ENCODE measurements around the gene ROR2. TPM values are rescaled to one million over a fixed set of nuclear protein-coding genes. Genes with fewer than 3 reads are reported as not detected.

The ROR2 gene
- total and polyA plus RNA-seq, 10 donors, result 0.65 to 15.6 (median 6.0) TPM

DNA sequence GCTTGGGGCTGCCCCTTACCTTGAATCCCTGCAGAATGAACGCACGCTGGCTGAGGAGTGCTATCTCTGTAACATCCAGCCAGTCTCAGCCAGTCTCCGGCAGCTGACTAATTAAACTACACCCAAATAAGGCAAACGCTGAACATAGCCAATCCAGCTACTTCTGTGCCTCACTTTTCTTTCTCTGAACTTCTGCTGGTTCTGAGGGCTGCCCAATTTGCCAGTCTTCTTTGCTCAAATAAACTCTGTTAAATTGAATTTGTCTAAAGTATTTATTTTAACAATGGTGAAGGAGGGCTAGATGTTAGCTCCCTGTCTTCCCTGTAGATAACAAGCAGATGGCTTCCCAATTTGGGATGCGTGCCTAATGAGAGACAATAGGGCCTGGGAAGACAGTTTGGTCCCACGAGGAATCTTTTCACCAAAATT is 372.4 kb downstream of the ROR2 start:
- Histone ChIP-seq H3K4me1 (no peaks in the 10 kb centered on the region), H3K4me3 (no peak overlapping the region), H3K27me3 (replicated peaks in 1 of 7) (peaks cover 0 to 23% (median 0%) of the 10 kb centered on the region in 7 donors), H3K9me3 (no peaks in the 10 kb centered on the region), H3K36me3 (no peaks in the 10 kb centered on the region), H3K27ac (no peak overlapping the region)
- intact Hi-C loops (cut with DNase I; ENCODE audit: low total_unique reads), result no loop called here
- no peak for TF ChIP-seq POLR2AphosphoS5 (IDR thresholded peaks at IDR 0.05)
- TF ChIP-seq, protein P1, sequence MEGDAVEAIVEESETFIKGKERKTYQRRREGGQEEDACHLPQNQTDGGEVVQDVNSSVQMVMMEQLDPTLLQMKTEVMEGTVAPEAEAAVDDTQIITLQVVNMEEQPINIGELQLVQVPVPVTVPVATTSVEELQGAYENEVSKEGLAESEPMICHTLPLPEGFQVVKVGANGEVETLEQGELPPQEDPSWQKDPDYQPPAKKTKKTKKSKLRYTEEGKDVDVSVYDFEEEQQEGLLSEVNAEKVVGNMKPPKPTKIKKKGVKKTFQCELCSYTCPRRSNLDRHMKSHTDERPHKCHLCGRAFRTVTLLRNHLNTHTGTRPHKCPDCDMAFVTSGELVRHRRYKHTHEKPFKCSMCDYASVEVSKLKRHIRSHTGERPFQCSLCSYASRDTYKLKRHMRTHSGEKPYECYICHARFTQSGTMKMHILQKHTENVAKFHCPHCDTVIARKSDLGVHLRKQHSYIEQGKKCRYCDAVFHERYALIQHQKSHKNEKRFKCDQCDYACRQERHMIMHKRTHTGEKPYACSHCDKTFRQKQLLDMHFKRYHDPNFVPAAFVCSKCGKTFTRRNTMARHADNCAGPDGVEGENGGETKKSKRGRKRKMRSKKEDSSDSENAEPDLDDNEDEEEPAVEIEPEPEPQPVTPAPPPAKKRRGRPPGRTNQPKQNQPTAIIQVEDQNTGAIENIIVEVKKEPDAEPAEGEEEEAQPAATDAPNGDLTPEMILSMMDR (IDR thresholded peaks at IDR 0.05 in 8 of 11, conservative IDR thresholded peaks at IDR 0.05 in 3 of 11), result no peak
- no peak for TF ChIP-seq POLR2A (IDR thresholded peaks at IDR 0.05)
- 66 to 79% (median 74%) methylated on average over 6 of the region's 6 CpGs for WGBS, 5 donors
- no peak for DNase-seq

DNA sequence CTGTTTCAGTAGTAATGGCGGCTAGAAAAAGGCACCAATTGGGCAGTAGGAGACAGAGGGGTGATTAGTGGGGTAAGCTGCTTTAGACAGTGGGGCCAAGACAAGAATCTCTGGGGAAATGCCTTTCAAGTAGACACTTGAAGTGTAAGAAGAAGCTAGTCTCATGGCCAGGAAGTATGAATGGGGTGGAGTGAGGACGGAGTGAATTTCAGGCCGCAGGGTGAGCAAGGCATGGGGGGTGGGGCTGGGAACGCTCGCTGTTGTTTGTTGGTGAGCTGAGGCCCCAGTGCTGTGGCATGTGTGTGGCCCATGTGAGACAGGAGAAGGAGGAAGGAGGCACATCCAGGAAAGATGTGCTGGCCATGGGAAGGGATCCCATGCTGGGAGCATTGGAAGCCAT is 377.2 kb downstream of the ROR2 start:
- Histone ChIP-seq H3K27ac (no peak overlapping the region), H3K4me1 (no peaks in the 10 kb centered on the region), H3K9me3 (peaks cover 0 to 16% (median 0%) of the 10 kb centered on the region in 8 donors), H3K4me3 (no peak overlapping the region), H3K36me3 (no peaks in the 10 kb centered on the region), H3K27me3 (replicated peaks in 1 of 7) (peaks cover 0 to 25% (median 0%) of the 10 kb centered on the region in 7 donors)
- WGBS, 5 donors, result 84 to 94% (median 90%) methylated on average over 5 of the region's 5 CpGs
- intact Hi-C loops (cut with DNase I; ENCODE audit: low total_unique reads), result no loop called here
- no peak for TF ChIP-seq POLR2AphosphoS5 (IDR thresholded peaks at IDR 0.05)
- DNase-seq, result no peak

DNA sequence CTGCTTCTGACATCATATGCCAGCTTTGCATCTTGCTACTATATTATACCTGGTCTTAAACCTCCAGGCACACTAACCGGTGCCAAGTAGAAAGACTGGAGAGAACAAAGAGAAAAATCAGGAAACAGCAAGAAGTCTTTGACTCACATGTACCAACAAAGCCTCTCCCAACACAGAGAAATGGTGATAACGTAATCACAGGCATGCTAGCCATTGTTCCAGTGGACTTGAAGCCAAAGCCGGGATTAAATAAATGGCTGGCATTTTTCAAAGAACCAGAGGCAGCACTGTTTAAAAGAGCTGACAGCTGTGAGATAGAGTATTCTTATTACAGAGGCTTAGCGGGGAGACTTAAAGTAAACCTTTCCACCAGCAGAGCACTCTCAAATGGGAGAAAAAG is 378.0 kb downstream of the ROR2 start:
- intact Hi-C loops (cut with DNase I; ENCODE audit: low total_unique reads), result no loop called here
- DNase-seq, result no peak
- TF ChIP-seq, protein P1 (IDR thresholded peaks at IDR 0.05 in 8 of 11, conservative IDR thresholded peaks at IDR 0.05 in 3 of 11), result no peak
- TF ChIP-seq POLR2A (IDR thresholded peaks at IDR 0.05) (no peak), POLR2AphosphoS5 (IDR thresholded peaks at IDR 0.05) (no peak)
- WGBS, 5 donors, result 55 to 72% (median 65%) methylated on average over 4 of the region's 4 CpGs
- H3K9me3 ChIP-seq, result peaks cover 0 to 16% (median 0%) of the 10 kb centered on the region in 8 donors
- H3K4me3 ChIP-seq, result no peak overlapping the region
- no peak overlapping the region for H3K27ac ChIP-seq
- H3K36me3 ChIP-seq, result no peaks in the 10 kb centered on the region
- no peaks in the 10 kb centered on the region for H3K4me1 ChIP-seq
- peaks cover 0 to 25% (median 0%) of the 10 kb centered on the region in 7 donors for H3K27me3 ChIP-seq (replicated peaks in 1 of 7)

DNA sequence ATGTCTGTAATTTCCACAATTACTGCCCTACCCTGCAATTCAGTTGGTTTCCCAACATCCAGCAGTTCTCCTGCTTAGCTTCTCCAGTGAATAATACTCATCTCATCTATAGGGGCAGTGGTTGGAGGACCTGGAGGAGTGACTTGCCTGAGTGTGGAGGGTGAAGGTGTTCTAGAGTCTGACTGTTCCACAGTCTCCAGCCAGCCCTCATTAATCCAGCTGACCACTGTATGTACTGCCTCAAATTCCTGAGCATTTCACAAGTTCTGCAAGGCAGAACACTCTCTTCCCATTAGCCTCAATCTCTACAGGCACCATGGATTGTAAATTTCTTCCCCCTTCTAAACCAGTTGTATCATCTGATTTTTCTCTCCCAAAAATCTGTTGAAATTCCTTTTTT is 379.0 kb downstream of the ROR2 start:
- intact Hi-C loops (cut with DNase I; ENCODE audit: low total_unique reads), result no loop called here
- TF ChIP-seq, protein P1 (IDR thresholded peaks at IDR 0.05 in 8 of 11, conservative IDR thresholded peaks at IDR 0.05 in 3 of 11), result no peak
- no peak overlapping the region for H3K27ac ChIP-seq
- no peaks in the 10 kb centered on the region for H3K4me1 ChIP-seq
- no peak for DNase-seq
- peaks cover 0 to 25% (median 0%) of the 10 kb centered on the region in 7 donors for H3K27me3 ChIP-seq (replicated peaks in 1 of 7)
- H3K36me3 ChIP-seq, result no peaks in the 10 kb centered on the region
- no peak overlapping the region for H3K4me3 ChIP-seq
- H3K9me3 ChIP-seq, result peaks cover 0 to 16% (median 0%) of the 10 kb centered on the region in 8 donors
